Left lung (tissue), 10 donors: ENCODE data around the gene KLF2. TPM values are rescaled to one million over a fixed set of nuclear protein-coding genes. Genes with fewer than 3 reads are reported as not detected.
A peak's percentile ranks its signal among the peaks of the same experiment; 100 is the strongest.

ENCODE experiments used
- ATAC-seq: fragments of 200-7000 bp; cut with Tn5 transposase; one replicate; pipeline ENCODE4 v1.9.1; 2020; ENCODE audit warnings: moderate library complexity
- DNase-seq, 4 donors: peaks; one replicate each; pipeline ENCODE4 v3.0.0-alpha.2; 2013 to 2020
- H3K27ac ChIP-seq, 2 donors: fragments of 200-600 bp; sonication (generic) in 1 of 2; one replicate each; pipeline versions ENCODE4 v1.5.0 to v1.8.0; 2020 to 2021
- H3K27me3 ChIP-seq, 2 donors: fragments of 200-600 bp; sonication (generic) in 1 of 2; one replicate each; pipeline versions ENCODE4 v1.5.0 to v1.8.0; 2020 to 2021
- H3K36me3 ChIP-seq, 2 donors: fragments of 200-600 bp; sonication (generic) in 1 of 2; one replicate each; pipeline versions ENCODE4 v1.5.0 to v1.8.0; 2020 to 2021
- H3K4me1 ChIP-seq, 2 donors: fragments of 200-600 bp; one replicate each; pipeline ENCODE4 v1.8.0; 2021
- H3K4me3 ChIP-seq, 2 donors: fragments of 200-600 bp; sonication (generic) in 1 of 2; one replicate each; pipeline versions ENCODE4 v1.5.0 to v1.8.0; 2020 to 2021; ENCODE audit warnings: mild to moderate bottlenecking in 1 of 2
- H3K9me3 ChIP-seq, 2 donors: fragments of 200-600 bp; sonication (generic) in 1 of 2; one replicate each; pipeline versions ENCODE4 v1.5.0 to v1.8.0; 2020 to 2021
- CTCF ChIP-seq, 2 donors: fragments of 200-600 bp; sonication (generic) in 1 of 2; IDR thresholded peaks; one replicate each; pipeline versions ENCODE4 v1.5.0 to v1.8.0; 2021; ENCODE audit warnings: antibody characterized with exemption in 2 of 2
- intact Hi-C, 2 donors: fragments of 100-400 bp; cut with DNase I; formaldehyde crosslinking; loops; one replicate each; pipeline versions ENCODE4 v1.11.2 to v1.14.2; 2022
- polyA plus RNA-seq, 6 donors: library from polyadenylated mRNA; unstranded; fragments of 120-200 nt; gene quantifications; one replicate each; pipeline ENCODE4 v1.2.1, GENCODE V29; 2013; ENCODE audit not compliant: insufficient read length in 6 of 6
- total RNA-seq, 2 donors: library from RNA; stranded (reverse); fragmentation: NEBNext Ultra II Directional; extraction: Animal tissue kit (Norgen Biotek cat#: 25700); gene quantifications; one replicate each; pipeline ENCODE4 v1.2.1, GENCODE V29; 2021
- donor health status: DM: no; HTN: yes; CAD: no.
- donor health status: DM: no; HTN: no; CAD: no.

Gene KLF2
- total and polyA plus RNA-seq, 8 donors = 12.9 to 75.9 (median 37.6) TPM

DNA sequence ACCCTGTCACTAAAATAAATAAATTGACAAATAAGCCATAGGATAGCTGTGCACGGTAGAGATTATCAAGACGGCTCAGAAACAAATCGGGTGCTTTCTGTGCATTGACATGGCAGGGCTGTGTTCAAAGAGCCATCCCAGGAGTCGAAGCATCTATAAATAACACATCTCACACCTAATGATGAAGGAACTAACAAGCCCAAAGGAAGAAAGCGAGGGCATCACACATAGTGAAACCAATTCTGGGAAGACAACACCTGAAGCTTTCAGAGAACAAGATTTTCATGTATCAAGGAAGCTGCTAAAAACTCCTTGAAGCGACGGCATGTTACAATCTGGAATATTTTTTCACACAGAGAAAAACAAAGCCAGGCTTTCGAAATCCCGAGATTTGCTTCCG, 36.1 kb downstream of the KLF2 start:
- Histone ChIP-seq H3K4me3 (no peak overlapping the region), H3K9me3 (no peaks in the 10 kb centered on the region), H3K4me1 (peaks cover 0 to 70% of the 10 kb centered on the region in 2 donors), H3K36me3 (peaks cover 0 to under 1% of the 10 kb centered on the region in 2 donors), H3K27me3 (no peaks in the 10 kb centered on the region), H3K27ac (peak overlapping the region in 1 of 2 donors; percentile 57)
- no peak for DNase-seq
- ATAC-seq = no peak
- TF ChIP-seq CTCF (IDR thresholded peaks at IDR 0.05) = no peak
- intact Hi-C loops = no loop called here

DNA sequence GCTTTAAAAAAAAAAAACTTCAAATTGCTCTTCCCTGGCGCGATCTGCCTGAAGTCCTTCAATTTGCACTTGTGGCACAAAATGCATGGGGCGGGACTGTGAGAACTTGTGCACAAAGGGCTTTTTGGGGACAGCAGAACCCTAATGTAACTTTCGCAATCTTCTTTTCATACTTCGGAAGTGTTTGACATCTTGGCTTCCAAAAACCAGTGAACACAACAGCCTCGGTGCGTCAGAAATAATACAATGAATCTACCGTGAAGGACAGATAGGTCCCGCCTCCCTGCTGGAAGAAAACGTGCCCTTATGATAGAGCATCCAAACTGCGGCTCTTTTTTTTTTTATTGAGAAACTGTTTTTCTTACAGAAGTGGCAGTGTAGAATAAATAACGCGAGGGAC, 36.6 kb downstream of the KLF2 start:
- no peak for TF ChIP-seq CTCF (IDR thresholded peaks at IDR 0.05)
- peak overlapping the region in 1 of 2 donors; percentile 57 for H3K27ac ChIP-seq
- no peaks in the 10 kb centered on the region for H3K36me3 ChIP-seq
- no peaks in the 10 kb centered on the region for H3K27me3 ChIP-seq
- no peak overlapping the region for H3K4me3 ChIP-seq
- peaks cover 0 to 70% of the 10 kb centered on the region in 2 donors for H3K4me1 ChIP-seq
- no peaks in the 10 kb centered on the region for H3K9me3 ChIP-seq
- intact Hi-C loops = no loop called here
- DNase-seq = no peak
- ATAC-seq = peak; percentile 35

- Histone ChIP-seq H3K27me3 (no peaks in the 10 kb centered on the region), H3K36me3 (no peaks in the 10 kb centered on the region), H3K4me1 (peaks cover 0 to 68% of the 10 kb centered on the region in 2 donors), H3K9me3 (no peaks in the 10 kb centered on the region), H3K4me3 (no peak overlapping the region), H3K27ac (peak overlapping the region in 1 of 2 donors; percentile 57)
- TF ChIP-seq CTCF (IDR thresholded peaks at IDR 0.05) = no peak
- intact Hi-C loops = no loop called here
- ATAC-seq (no peak), DNase-seq (peak in 1 of 4 donors; percentile 36)
Measured at GRCh38 chr19:16361926-16362325, 37.3 kb downstream of the KLF2 start.

GRCh38 chr19:16363133-16363851, 38.7 kb downstream of the KLF2 start:
- H3K27me3 ChIP-seq = no peaks in the 10 kb centered on the region
- H3K4me3 ChIP-seq = no peak overlapping the region
- DNase-seq (peak in 2 of 4 donors; percentile 71 to 87), ATAC-seq (peak; percentile 85)
- H3K36me3 ChIP-seq = no peaks in the 10 kb centered on the region
- no peaks in the 10 kb centered on the region for H3K9me3 ChIP-seq
- no peak overlapping the region for H3K27ac ChIP-seq
- peaks cover 0 to 80% of the 10 kb centered on the region in 2 donors for H3K4me1 ChIP-seq
- no peak for TF ChIP-seq CTCF (IDR thresholded peaks at IDR 0.05)
- intact Hi-C loops = no loop called here

GRCh38 chr19:16363852-16364230, 39.2 kb downstream of the KLF2 start:
- intact Hi-C loops = no loop called here
- Histone ChIP-seq H3K27ac (no peak overlapping the region), H3K4me1 (peaks cover 0 to 85% of the 10 kb centered on the region in 2 donors), H3K4me3 (no peak overlapping the region), H3K9me3 (no peaks in the 10 kb centered on the region), H3K27me3 (no peaks in the 10 kb centered on the region), H3K36me3 (no peaks in the 10 kb centered on the region)
- ATAC-seq (no peak), DNase-seq (peak in 1 of 4 donors; percentile 58)
- TF ChIP-seq CTCF (IDR thresholded peaks at IDR 0.05) = no peak
